ENCODE data around the gene FBXW9. TPM values are rescaled to one million over a fixed set of nuclear protein-coding genes. Genes with fewer than 3 reads are reported as not detected.
A peak's percentile ranks its signal among the peaks of the same experiment; 100 is the strongest.

The FBXW9 gene
- total RNA-seq, 6 experiments from 2014 or later = 1.6 to 4.9 (median 2.6) TPM

DNA sequence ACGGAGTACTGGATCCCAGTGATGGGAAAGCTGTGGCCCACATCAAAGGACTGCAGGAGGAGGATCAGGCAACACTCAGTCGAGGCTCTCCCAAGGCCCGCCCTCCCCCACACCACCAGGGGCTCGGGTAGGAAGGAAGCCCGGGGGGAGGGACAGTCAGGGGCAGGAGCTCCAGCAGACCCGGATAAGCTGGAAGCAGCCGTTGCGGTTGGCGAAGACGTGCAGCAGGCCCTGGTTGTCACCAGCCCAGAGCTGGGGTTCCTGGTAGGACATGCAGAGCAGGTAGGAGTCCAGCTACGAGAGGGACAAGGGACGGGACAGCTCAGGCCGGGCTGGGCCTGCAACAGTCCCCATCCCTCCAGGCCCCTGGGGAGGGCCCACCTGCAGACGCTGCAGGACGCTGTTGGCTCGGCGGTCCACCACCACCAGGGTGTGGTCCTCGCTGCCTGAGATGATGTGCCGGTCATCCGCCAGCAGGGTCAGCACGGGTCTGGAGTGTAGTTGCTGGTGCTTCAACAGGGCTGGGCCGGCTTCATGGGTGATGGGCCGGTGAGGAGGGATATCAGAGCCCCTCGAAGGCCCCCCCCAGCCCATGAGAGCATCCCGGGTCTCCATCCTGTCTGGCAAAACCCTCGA lies 6.7 kb downstream of the FBXW9 start:
- ATAC-seq = peak in 1 of 4 donors; percentile 19
- TF ChIP-seq, protein P1, sequence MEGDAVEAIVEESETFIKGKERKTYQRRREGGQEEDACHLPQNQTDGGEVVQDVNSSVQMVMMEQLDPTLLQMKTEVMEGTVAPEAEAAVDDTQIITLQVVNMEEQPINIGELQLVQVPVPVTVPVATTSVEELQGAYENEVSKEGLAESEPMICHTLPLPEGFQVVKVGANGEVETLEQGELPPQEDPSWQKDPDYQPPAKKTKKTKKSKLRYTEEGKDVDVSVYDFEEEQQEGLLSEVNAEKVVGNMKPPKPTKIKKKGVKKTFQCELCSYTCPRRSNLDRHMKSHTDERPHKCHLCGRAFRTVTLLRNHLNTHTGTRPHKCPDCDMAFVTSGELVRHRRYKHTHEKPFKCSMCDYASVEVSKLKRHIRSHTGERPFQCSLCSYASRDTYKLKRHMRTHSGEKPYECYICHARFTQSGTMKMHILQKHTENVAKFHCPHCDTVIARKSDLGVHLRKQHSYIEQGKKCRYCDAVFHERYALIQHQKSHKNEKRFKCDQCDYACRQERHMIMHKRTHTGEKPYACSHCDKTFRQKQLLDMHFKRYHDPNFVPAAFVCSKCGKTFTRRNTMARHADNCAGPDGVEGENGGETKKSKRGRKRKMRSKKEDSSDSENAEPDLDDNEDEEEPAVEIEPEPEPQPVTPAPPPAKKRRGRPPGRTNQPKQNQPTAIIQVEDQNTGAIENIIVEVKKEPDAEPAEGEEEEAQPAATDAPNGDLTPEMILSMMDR (IDR thresholded peaks at IDR 0.05) = no peak
- no peak for TF ChIP-seq POLR2A (IDR thresholded peaks at IDR 0.05)

DNA sequence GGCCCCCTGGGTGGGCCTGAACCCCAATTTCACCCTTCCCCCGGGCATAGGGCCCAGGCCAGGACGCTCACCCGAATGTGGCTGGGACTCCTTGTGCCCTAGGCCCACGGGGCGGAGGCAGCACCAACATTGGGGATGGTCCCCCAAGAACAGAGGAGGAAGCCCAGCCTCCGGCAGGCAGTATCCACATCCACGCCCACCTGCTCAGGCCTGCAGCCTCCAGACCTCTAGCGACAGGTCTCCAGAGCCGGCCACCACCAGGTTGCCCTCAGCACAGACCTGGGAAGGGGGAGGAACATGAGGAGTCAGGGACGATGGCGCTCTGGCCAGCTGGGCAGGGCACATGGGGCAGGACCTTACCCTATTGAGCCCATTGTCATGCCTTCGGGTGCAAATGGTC lies 7.4 kb downstream of the FBXW9 start:
- TF ChIP-seq POLR2A (IDR thresholded peaks at IDR 0.05) = no peak
- TF ChIP-seq, protein P1 (IDR thresholded peaks at IDR 0.05) = no peak
- ATAC-seq = peak in 1 of 4 donors; percentile 7
- no CpG with 5 or more reads among the region's 12 CpGs for WGBS (ENCODE audit: insufficient coverage, low coverage, low lambda C conversion rate, missing lambda C conversion rate)

More for the DNA sequence above, 6.7 kb downstream of the FBXW9 start:
- Histone ChIP-seq H3K36me3 (no peaks in the 10 kb centered on the region), H3K27ac (no peak overlapping the region), H3K4me1 (no peaks in the 10 kb centered on the region), H3K4me3 (no peak overlapping the region), H3K27me3 (no peaks in the 10 kb centered on the region), H3K9me3 (no peaks in the 10 kb centered on the region)
- intact Hi-C loops (cut with DNase I) = no loop called here
- WGBS (ENCODE audit: insufficient coverage, low coverage, low lambda C conversion rate, missing lambda C conversion rate) = 60% methylated on average over 1 of the region's 26 CpGs
- DNase-seq = no peak

DNA sequence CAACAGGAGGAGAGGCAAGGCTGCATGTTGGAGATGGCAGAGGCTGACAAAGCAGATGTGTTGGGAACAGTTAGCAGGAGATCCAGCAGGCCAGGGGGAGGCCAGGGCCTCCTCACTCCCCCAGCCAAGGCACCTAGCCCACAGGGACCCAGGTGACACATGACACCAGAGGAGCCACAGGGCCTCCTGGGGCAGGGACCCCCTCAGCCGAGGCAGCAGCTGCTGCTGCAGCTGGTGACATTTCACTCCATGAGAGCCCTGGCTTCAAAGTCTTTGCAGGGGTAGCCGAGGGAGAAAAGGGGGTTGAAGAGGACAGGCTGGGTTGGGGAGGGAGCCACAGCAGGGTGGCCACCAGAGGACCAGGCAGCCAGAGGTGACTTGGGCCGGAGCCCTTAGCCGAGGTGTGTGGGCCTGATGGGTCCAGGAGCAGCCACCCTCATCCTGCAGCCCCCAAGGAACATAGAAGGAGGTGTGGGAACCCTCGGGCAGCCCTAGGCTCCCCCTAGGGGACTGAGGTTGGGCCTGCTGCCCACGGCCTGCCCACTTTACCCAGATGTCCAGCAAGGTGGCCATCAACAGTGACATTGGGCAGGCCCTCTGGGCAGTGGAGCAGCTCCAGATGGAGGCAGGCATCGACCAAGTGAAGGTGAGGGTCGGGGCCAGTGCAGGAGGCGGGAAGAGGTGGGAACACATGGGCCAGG lies 8.8 kb downstream of the FBXW9 start, which contains the start of gene GNG14:
TSS of gene GNG14 (plus strand) at position 503 of the 701 bp plus-strand sequence. CDS start at position 554, 51 bp downstream.
- ATAC-seq = peak in 1 of 4 donors; percentile 15
- intact Hi-C loops (cut with DNase I) = no loop called here
- TF ChIP-seq POLR2A (IDR thresholded peaks at IDR 0.05) = no peak
- TF ChIP-seq, protein P1 (IDR thresholded peaks at IDR 0.05) = no peak
- WGBS (ENCODE audit: insufficient coverage, low coverage, low lambda C conversion rate, missing lambda C conversion rate) = 100% methylated on average over 2 of the region's 9 CpGs
- H3K36me3 ChIP-seq = no peaks in the 10 kb centered on the region
- DNase-seq = no peak
- no peak within 1 kb of the TSS for H3K4me3 ChIP-seq
- no peaks in the 10 kb centered on the region for H3K27me3 ChIP-seq
- H3K9me3 ChIP-seq = no peaks in the 10 kb centered on the region
- no peaks in the 10 kb centered on the region for H3K4me1 ChIP-seq
- no peak within 1 kb of the TSS for H3K27ac ChIP-seq

More for the DNA sequence above, 7.4 kb downstream of the FBXW9 start:
- intact Hi-C loops (cut with DNase I) = no loop called here
- Histone ChIP-seq H3K27ac (no peak overlapping the region), H3K27me3 (no peaks in the 10 kb centered on the region), H3K36me3 (no peaks in the 10 kb centered on the region), H3K9me3 (no peaks in the 10 kb centered on the region), H3K4me3 (no peak overlapping the region), H3K4me1 (no peaks in the 10 kb centered on the region)
- no peak for DNase-seq

DNA sequence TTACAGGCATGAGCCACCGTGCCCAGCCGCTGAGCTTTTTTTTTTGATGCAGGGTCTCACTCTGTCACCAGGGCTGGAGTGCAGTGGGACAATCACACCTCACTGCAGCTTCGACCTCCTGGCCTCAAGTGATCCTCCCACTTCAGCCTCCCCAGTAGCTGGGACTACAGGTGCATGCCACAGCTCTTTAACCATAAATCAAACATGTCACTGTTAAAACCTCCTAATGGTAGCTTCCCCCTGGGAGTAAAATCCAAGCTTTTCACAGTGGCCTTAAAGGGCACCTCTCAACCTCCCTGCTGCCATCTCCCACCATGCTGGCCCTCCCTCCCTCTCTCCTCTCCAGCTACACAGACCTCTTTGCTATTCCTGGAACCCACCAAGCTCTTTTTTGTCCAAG lies 10.6 kb downstream of the FBXW9 start:
- 84% methylated on average over 3 of the region's 3 CpGs for WGBS (ENCODE audit: insufficient coverage, low coverage, low lambda C conversion rate, missing lambda C conversion rate)
- ATAC-seq (no peak), DNase-seq (no peak)
- H3K27ac ChIP-seq = no peak overlapping the region
- no peak for TF ChIP-seq POLR2A (IDR thresholded peaks at IDR 0.05)
- TF ChIP-seq, protein P1 (IDR thresholded peaks at IDR 0.05) = no peak
- no peaks in the 10 kb centered on the region for H3K27me3 ChIP-seq
- H3K4me1 ChIP-seq = no peaks in the 10 kb centered on the region
- intact Hi-C loops (cut with DNase I) = no loop called here
- H3K4me3 ChIP-seq = no peak overlapping the region
- no peaks in the 10 kb centered on the region for H3K36me3 ChIP-seq
- H3K9me3 ChIP-seq = no peaks in the 10 kb centered on the region
